GM12874 (cell line): ENCODE results near the gene GP1BB.

Source experiments
- CTCF ChIP-seq: IDR thresholded peaks from 2 replicates; pipeline ENCODE4 v1.5.1; 2011; ENCODE audit warnings: low read depth, mild to moderate bottlenecking, control low read depth, low read length, moderate library complexity; ENCODE audit not compliant: insufficient read depth

The GP1BB gene

DNA sequence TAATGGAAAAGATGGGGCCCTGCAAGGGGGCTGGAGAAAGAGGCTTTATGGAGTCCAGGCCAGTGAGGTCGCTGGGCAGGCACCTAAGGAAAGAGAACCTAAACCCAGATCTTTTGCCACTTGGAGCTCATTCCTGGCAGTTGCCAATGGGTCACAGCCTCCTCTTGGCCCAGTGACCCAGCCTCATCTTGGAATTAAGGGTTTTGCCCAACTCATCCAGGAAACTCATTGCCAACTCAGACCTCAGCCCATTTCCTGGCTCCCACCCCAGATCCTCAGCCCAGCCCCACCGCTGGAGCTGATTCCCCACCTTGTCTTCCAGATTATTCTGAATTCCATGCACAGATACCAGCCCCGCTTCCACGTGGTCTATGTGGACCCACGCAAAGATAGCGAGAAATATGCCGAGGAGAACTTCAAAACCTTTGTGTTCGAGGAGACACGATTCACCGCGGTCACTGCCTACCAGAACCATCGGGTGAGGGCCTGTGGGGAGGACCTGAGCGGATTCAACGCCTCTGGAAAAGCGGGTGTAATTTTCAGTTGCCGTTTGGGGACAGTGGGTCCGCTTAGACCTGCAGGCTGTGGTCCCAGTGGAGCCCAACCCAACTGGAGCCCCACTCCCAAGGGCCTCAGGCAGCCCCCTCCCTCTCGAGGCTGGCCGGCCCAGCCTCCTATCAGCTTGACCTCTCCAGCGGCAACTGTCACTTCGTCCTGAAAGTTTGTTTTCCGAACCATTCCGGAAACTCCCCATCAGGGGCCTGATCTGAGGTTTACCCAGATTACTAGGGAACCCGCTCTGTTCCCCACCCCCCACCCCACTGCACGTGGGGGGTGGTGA, 41.5 kb downstream of the GP1BB start:
- TF ChIP-seq CTCF = no peak

DNA sequence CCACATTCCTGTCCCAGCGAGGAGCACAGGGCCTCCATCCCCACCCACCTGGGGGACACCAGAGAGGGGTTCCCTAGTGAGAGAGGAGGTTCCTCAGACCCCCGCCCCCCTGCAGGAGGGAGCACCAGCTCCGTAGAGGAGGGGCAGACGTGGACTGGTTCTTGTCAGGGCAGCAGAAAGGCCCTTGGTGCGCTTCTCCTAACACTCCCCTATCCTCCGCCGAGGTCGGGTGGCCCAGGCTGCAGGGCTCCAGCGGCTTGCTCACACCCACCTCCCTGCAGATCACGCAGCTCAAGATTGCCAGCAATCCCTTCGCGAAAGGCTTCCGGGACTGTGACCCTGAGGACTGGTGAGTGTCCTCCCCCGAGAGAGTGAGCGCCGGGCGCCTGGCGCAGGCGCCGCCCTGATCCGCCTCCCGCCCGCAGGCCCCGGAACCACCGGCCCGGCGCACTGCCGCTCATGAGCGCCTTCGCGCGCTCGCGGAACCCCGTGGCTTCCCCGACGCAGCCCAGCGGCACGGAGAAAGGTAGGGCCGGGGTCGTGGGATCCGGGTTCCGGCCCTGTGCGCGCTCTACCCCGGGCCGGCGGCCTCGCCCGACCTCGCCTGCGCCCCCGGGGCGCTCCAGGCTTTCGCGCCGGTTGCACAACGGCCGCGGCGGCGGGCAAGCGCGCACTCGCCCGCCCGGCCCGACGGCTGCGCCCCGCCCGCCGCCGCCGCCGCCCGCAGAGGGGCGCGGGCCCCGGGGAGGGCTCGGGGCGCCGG, 42.3 kb downstream of the GP1BB start:
- TF ChIP-seq CTCF = no peak

- TF ChIP-seq CTCF = no peak
Observed at GRCh38 chr22:19766240-19766510, 42.8 kb downstream of the GP1BB start.

GRCh38 chr22:19766511-19767426, 43.4 kb downstream of the GP1BB start:
- TF ChIP-seq CTCF = peak; percentile 35; the same call in 1 of the 2 replicates

- no peak for TF ChIP-seq CTCF
Observed at GRCh38 chr22:19767427-19768341, 44.3 kb downstream of the GP1BB start.

GRCh38 chr22:19769393-19769715, 46.0 kb downstream of the GP1BB start:
- no peak for TF ChIP-seq CTCF
